Nephron progenitor cell (in vitro differentiated cells): ENCODE results near the gene KLHL29.

Experiments used
- DNase-seq: peaks from one replicate; pipeline ENCODE4 v3.0.0; 2021
- H3K27ac Mint-ChIP-seq: 2 replicates; pipeline ENCODE4 v1.8.0; 2021; ENCODE audit warnings: mild to moderate bottlenecking, moderate library complexity, mixed read lengths
- H3K27me3 Mint-ChIP-seq: 2 replicates; pipeline ENCODE4 v1.8.0; 2021; ENCODE audit warnings: mild to moderate bottlenecking, low read depth, mixed read lengths; ENCODE audit not compliant: poor library complexity
- H3K36me3 Mint-ChIP-seq: 2 replicates; pipeline ENCODE4 v1.8.0; 2021; ENCODE audit warnings: low read depth, mixed read lengths
- H3K4me1 Mint-ChIP-seq: 2 replicates; pipeline ENCODE4 v1.8.0; 2021; ENCODE audit warnings: mixed read lengths
- H3K4me3 Mint-ChIP-seq: 2 replicates; pipeline ENCODE4 v1.8.0; 2021; ENCODE audit warnings: mild to moderate bottlenecking, moderate library complexity, mixed read lengths
- H3K9me3 Mint-ChIP-seq: 2 replicates; pipeline ENCODE4 v1.8.0; 2021; ENCODE audit warnings: mild to moderate bottlenecking, moderate library complexity, mixed read lengths
- CTCF ChIP-seq: fragments of 200-600 bp; sonication (generic); IDR thresholded peaks from 2 replicates; pipeline ENCODE4 v1.5.0; 2021; ENCODE audit warnings: antibody characterized with exemption

KLHL29 gene

GRCh38 chr2:23609254-23609653 is 224.3 kb downstream of the KLHL29 start:
- TF ChIP-seq CTCF, result no peak
- Mint-ChIP-seq H3K36me3 (peaks cover 19% of the 10 kb centered on the region), H3K27me3 (peaks cover 3% of the 10 kb centered on the region), H3K9me3 (peaks cover 49% of the 10 kb centered on the region), H3K27ac (no peak overlapping the region), H3K4me1 (peaks cover 4% of the 10 kb centered on the region), H3K4me3 (no peak overlapping the region)
- DNase-seq, result no peak

GRCh38 chr2:23611839-23612238 is 226.9 kb downstream of the KLHL29 start:
- Mint-ChIP-seq H3K27me3 (peaks cover 3% of the 10 kb centered on the region), H3K36me3 (peaks cover 19% of the 10 kb centered on the region), H3K4me3 (no peak overlapping the region), H3K27ac (no peak overlapping the region), H3K4me1 (peaks cover 29% of the 10 kb centered on the region), H3K9me3 (peaks cover 43% of the 10 kb centered on the region)
- no peak for TF ChIP-seq CTCF
- DNase-seq, result no peak

- DNase-seq, result peak; percentile 35
- peaks cover 3% of the 10 kb centered on the region for H3K27me3 Mint-ChIP-seq
- H3K9me3 Mint-ChIP-seq, result peaks cover 37% of the 10 kb centered on the region
- peak overlapping the region; percentile 46 for H3K27ac Mint-ChIP-seq
- TF ChIP-seq CTCF, result no peak
- peak overlapping the region; percentile 18 for H3K4me3 Mint-ChIP-seq
- peaks cover 19% of the 10 kb centered on the region for H3K36me3 Mint-ChIP-seq
- H3K4me1 Mint-ChIP-seq, result peaks cover 58% of the 10 kb centered on the region
These were observed 229.7 kb downstream of the KLHL29 start for GRCh38 chr2:23614701-23615100.

- H3K36me3 Mint-ChIP-seq, result peaks cover 19% of the 10 kb centered on the region
- peaks cover 65% of the 10 kb centered on the region for H3K4me1 Mint-ChIP-seq
These were observed 230.4 kb downstream of the KLHL29 start for GRCh38 chr2:23615216-23616020.

GRCh38 chr2:23616630-23617029 is 231.7 kb downstream of the KLHL29 start:
- no peak for TF ChIP-seq CTCF
- no peaks in the 10 kb centered on the region for H3K27me3 Mint-ChIP-seq
- H3K36me3 Mint-ChIP-seq, result peaks cover 14% of the 10 kb centered on the region
- DNase-seq, result no peak
- H3K9me3 Mint-ChIP-seq, result peaks cover 21% of the 10 kb centered on the region
- peak overlapping the region; percentile 89 for H3K27ac Mint-ChIP-seq
- peaks cover 77% of the 10 kb centered on the region for H3K4me1 Mint-ChIP-seq
- no peak overlapping the region for H3K4me3 Mint-ChIP-seq

More at GRCh38 chr2:23615216-23616020, 230.4 kb downstream of the KLHL29 start:
- peaks cover under 1% of the 10 kb centered on the region for H3K27me3 Mint-ChIP-seq
- H3K9me3 Mint-ChIP-seq, result peaks cover 34% of the 10 kb centered on the region
- no peak overlapping the region for H3K4me3 Mint-ChIP-seq
- peak overlapping the region; percentile 53 for H3K27ac Mint-ChIP-seq
- DNase-seq, result no peak
- TF ChIP-seq CTCF, result no peak
